Measurements from ENCODE around the gene CIC. TPM values are rescaled to one million over a fixed set of nuclear protein-coding genes. Genes with fewer than 3 reads are reported as not detected.

Gene CIC
- total and polyA plus RNA-seq, 10 of the 15 experiments (the other 5 are each of a cell fraction or from before 2014, with no cell fraction given): 0.18 to 50.6 (median 7.1) TPM

- TF ChIP-seq MTA2 (IDR thresholded peaks at IDR 0.05; ENCODE audit: low read depth): peak; percentile 17; the same call in 1 of the 2 replicates
- TF ChIP-seq NR2F1 (conservative IDR thresholded peaks at IDR 0.05): peak; percentile 65
- TF ChIP-seq KDM1A (IDR thresholded peaks at IDR 0.05; ENCODE audit: borderline replicate concordance): no peak
- TF ChIP-seq CBX3 (IDR thresholded peaks at IDR 0.05; ENCODE audit: borderline replicate concordance, low read depth): no peak
- TF ChIP-seq, protein P1, sequence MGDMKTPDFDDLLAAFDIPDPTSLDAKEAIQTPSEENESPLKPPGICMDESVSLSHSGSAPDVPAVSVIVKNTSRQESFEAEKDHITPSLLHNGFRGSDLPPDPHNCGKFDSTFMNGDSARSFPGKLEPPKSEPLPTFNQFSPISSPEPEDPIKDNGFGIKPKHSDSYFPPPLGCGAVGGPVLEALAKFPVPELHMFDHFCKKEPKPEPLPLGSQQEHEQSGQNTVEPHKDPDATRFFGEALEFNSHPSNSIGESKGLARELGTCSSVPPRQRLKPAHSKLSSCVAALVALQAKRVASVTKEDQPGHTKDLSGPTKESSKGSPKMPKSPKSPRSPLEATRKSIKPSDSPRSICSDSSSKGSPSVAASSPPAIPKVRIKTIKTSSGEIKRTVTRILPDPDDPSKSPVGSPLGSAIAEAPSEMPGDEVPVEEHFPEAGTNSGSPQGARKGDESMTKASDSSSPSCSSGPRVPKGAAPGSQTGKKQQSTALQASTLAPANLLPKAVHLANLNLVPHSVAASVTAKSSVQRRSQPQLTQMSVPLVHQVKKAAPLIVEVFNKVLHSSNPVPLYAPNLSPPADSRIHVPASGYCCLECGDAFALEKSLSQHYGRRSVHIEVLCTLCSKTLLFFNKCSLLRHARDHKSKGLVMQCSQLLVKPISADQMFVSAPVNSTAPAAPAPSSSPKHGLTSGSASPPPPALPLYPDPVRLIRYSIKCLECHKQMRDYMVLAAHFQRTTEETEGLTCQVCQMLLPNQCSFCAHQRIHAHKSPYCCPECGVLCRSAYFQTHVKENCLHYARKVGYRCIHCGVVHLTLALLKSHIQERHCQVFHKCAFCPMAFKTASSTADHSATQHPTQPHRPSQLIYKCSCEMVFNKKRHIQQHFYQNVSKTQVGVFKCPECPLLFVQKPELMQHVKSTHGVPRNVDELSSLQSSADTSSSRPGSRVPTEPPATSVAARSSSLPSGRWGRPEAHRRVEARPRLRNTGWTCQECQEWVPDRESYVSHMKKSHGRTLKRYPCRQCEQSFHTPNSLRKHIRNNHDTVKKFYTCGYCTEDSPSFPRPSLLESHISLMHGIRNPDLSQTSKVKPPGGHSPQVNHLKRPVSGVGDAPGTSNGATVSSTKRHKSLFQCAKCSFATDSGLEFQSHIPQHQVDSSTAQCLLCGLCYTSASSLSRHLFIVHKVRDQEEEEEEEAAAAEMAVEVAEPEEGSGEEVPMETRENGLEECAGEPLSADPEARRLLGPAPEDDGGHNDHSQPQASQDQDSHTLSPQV (IDR thresholded peaks at IDR 0.05): no peak
- peak; percentile 98 for TF ChIP-seq NFYB (IDR thresholded peaks at IDR 0.05; ENCODE audit: insufficient read depth, low read depth, low read length)
- peak; percentile 56; the same call in 1 of the 2 replicates for TF ChIP-seq NFYA (IDR thresholded peaks at IDR 0.05; ENCODE audit: borderline replicate concordance, low read depth, low read length)
- TF ChIP-seq MYC (IDR thresholded peaks at IDR 0.05; ENCODE audit: insufficient read depth, insufficient read length, insufficient replicate concordance, low read length, severe bottlenecking): peak; percentile 51
- TF ChIP-seq TBL1XR1 (IDR thresholded peaks at IDR 0.05; ENCODE audit: low read depth, low read length): no peak
- TF ChIP-seq RB1 (IDR thresholded peaks at IDR 0.05; ENCODE audit: borderline replicate concordance): peak; percentile 84; the same call in 1 of the 2 replicates
- TF ChIP-seq RAD21 (IDR thresholded peaks at IDR 0.05; ENCODE audit: insufficient read depth, low read depth, low read length): peak; percentile 84
- TF ChIP-seq LARP7 (IDR thresholded peaks at IDR 0.05): peak; percentile 80
- no peak for TF ChIP-seq HDAC2 (IDR thresholded peaks at IDR 0.05)
- peak; percentile 48 for TF ChIP-seq IKZF1 (conservative IDR thresholded peaks at IDR 0.05)
- no peak for TF ChIP-seq NBN (IDR thresholded peaks at IDR 0.05)
- peak; percentile 75 for TF ChIP-seq E2F8 (IDR thresholded peaks at IDR 0.05; ENCODE audit: low read depth, partially characterized antibody)
- TF ChIP-seq USF2 (IDR thresholded peaks at IDR 0.05; ENCODE audit: borderline replicate concordance, low read depth, low read length): no peak
- TF ChIP-seq TCF7 (IDR thresholded peaks at IDR 0.05; ENCODE audit: borderline replicate concordance): no peak
- TF ChIP-seq MYB (IDR thresholded peaks at IDR 0.05; ENCODE audit: borderline replicate concordance, low read depth, low read length): no peak
- TF ChIP-seq FOS (IDR thresholded peaks at IDR 0.05; ENCODE audit: borderline replicate concordance, extremely low read depth, insufficient read length): peak; percentile 58
- TF ChIP-seq WRNIP1 (IDR thresholded peaks at IDR 0.05; ENCODE audit: borderline replicate concordance, low read depth, low read length): no peak
- no peak for TF ChIP-seq SMAD5 (IDR thresholded peaks at IDR 0.05; ENCODE audit: low read depth)
- TF ChIP-seq CBX5 (IDR thresholded peaks at IDR 0.05; ENCODE audit: low read depth): no peak
Measured at GRCh38 chr19:42279902-42280814, 11.1 kb downstream of the CIC start (continued).

Measured in GM12878 (cell line).